Measurements from ENCODE around the gene SF3B6. TPM values are rescaled to one million over a fixed set of nuclear protein-coding genes. Genes with fewer than 3 reads are reported as not detected.
A peak's percentile ranks its signal among the peaks of the same experiment; 100 is the strongest.

The SF3B6 gene
- total and polyA plus RNA-seq, 9 of the 15 experiments (the other 6 are each of a cell fraction or from before 2014, with no cell fraction given) = 146 to 591 (median 295) TPM

- POLR2A ChIA-PET = no interaction called here
Observed at GRCh38 chr2:24086241-24086640, 10.1 kb upstream of the SF3B6 start.

GRCh38 chr2:24085200-24085489, 9.0 kb upstream of the SF3B6 start:
- H2AFZ ChIP-seq (ENCODE audit: low read depth, low read length) = peak overlapping the region; percentile 95
- intact Hi-C loops (cut with micrococcal nuclease) = loop anchor here (2.0 kb wide), 3 partner anchors 38 to 260 kb away; partner anchors contain the start of genes ATAD2B, FAM228B and PFN4
- FAIRE-seq (peak; percentile 80), DNase-seq (ENCODE audit: extremely low read depth in 1 of 4, low spot score in 3 of 4) (peak; percentile 56 to 78 (median 62)), ATAC-seq (0 out of 3 replicates have a peak, but pooled peaks have one; percentile 3)
- peak overlapping the region; percentile 89 for H3K4me2 ChIP-seq (ENCODE audit: insufficient read depth, low read length)
- WGBS (ENCODE audit: insufficient coverage, low coverage, missing lambda C conversion rate) = 6% methylated on average over 10 of the region's 11 CpGs
- peak overlapping the region; percentile 58 for H3K4me3 ChIP-seq
- peaks cover 13% of the 10 kb centered on the region; the same call in 2 of the 3 replicates for H3K36me3 ChIP-seq (ENCODE audit: control insufficient read depth, insufficient read depth, low read length)
- no TSS peak for BruUV-seq (replicated peaks)
- H3K9me3 ChIP-seq (replicated peaks; ENCODE audit: control insufficient read depth, insufficient read depth, low read depth, low read length) = no peaks in the 10 kb centered on the region
- in situ Hi-C loops (cut with MboI) = no loop called here
- H3K4me1 ChIP-seq (replicated peaks in 1 of 2; ENCODE audit: control insufficient read depth in 2 of 2, insufficient read depth in 2 of 2, low read length in 2 of 2) = peaks cover 12 to 18% of the 10 kb centered on the region in 2 experiments; a peak in 4 of 5 replicates
- H3K27me3 ChIP-seq (ENCODE audit: control insufficient read depth in 2 of 2, insufficient read depth in 2 of 2, low read length in 2 of 2) = no peaks in the 10 kb centered on the region
- H4K20me1 ChIP-seq (replicated peaks; ENCODE audit: control insufficient read depth, insufficient read depth, low read length) = no peaks in the 10 kb centered on the region
- ChIA-PET POLR2A (interaction anchor here (0.9 to 1.8 kb wide), 4 partner anchors 9 to 74 kb away, joined by 3 to 7 read pairs (median 4); partner anchors contain the start of gene SF3B6), CTCF (ENCODE audit: low intra/inter-chr PET ratio) (interaction anchor here (2.0 to 2.3 kb wide), 2 partner anchors 79 to 159 kb away, joined by 10 read pairs; partner anchors contain the start of gene ATAD2B)
- H3K27ac ChIP-seq (ENCODE audit: extremely low read depth, low read depth, low read length) = peak overlapping the region; percentile 75
- H3K9me1 ChIP-seq (ENCODE audit: control insufficient read depth, insufficient read depth, low read length) = no peaks in the 10 kb centered on the region
- H3K79me2 ChIP-seq (ENCODE audit: control insufficient read depth, insufficient read depth, low read length) = no peaks in the 10 kb centered on the region; the same call in 2 of the 3 replicates
- H3K9ac ChIP-seq (ENCODE audit: insufficient read depth in 1 of 2, low read depth in 2 of 2, low read length in 2 of 2) = peak overlapping the region; percentile 77 to 94
- TF ChIP-seq XRCC3 (IDR thresholded peaks at IDR 0.05) (no peak), TARDBP (IDR thresholded peaks at IDR 0.05) (no peak), ZNF766 (CRISPR knock-in tag; conservative IDR thresholded peaks at IDR 0.05) (0 out of 2 replicates have a peak, but pooled peaks have one; percentile 36), CBX1 (IDR thresholded peaks at IDR 0.05; ENCODE audit: low read depth) (no peak), GATA2 (CRISPR knock-in tag; IDR thresholded peaks at IDR 0.05) (peak; percentile 30; the same call in 1 of the 2 replicates), BRF1 (IDR thresholded peaks at IDR 0.05; ENCODE audit: borderline replicate concordance, extremely low read depth, insufficient read length) (no peak), EP400 (IDR thresholded peaks at IDR 0.05) (no peak), KDM1A (IDR thresholded peaks at IDR 0.05) (peak; percentile 50 to 64; a peak in 3 of 4 replicates), RCOR1 (IDR thresholded peaks at IDR 0.05; ENCODE audit: borderline replicate concordance in 1 of 2, low read depth in 2 of 2, low read length in 2 of 2) (peak; percentile 9 to 81; a peak in 3 of 4 replicates), ELF1 (tag; IDR thresholded peaks at IDR 0.05) (peak; percentile 9; the same call in 1 of the 2 replicates), ZNF444 (CRISPR knock-in tag; IDR thresholded peaks at IDR 0.05) (no peak)

More at GRCh38 chr2:24086241-24086640, 10.1 kb upstream of the SF3B6 start:
- Histone ChIP-seq H3K27me3 (ENCODE audit: control insufficient read depth in 2 of 2, insufficient read depth in 2 of 2, low read length in 2 of 2) (no peaks in the 10 kb centered on the region), H3K27ac (ENCODE audit: extremely low read depth, low read depth, low read length) (no peak overlapping the region), H4K20me1 (replicated peaks; ENCODE audit: control insufficient read depth, insufficient read depth, low read length) (no peaks in the 10 kb centered on the region), H3K79me2 (ENCODE audit: control insufficient read depth, insufficient read depth, low read length) (no peaks in the 10 kb centered on the region; the same call in 2 of the 3 replicates), H3K4me3 (no peak overlapping the region), H3K36me3 (ENCODE audit: control insufficient read depth, insufficient read depth, low read length) (peaks cover 9% of the 10 kb centered on the region; the same call in 2 of the 3 replicates), H3K9me1 (ENCODE audit: control insufficient read depth, insufficient read depth, low read length) (no peaks in the 10 kb centered on the region), H3K4me2 (ENCODE audit: insufficient read depth, low read length) (no peak overlapping the region), H3K9me3 (replicated peaks; ENCODE audit: control insufficient read depth, insufficient read depth, low read depth, low read length) (no peaks in the 10 kb centered on the region; the same call in 1 of the 2 replicates), H3K9ac (ENCODE audit: insufficient read depth in 1 of 2, low read depth in 2 of 2, low read length in 2 of 2) (no peak overlapping the region), H2AFZ (ENCODE audit: low read depth, low read length) (no peak overlapping the region), H3K4me1 (replicated peaks in 1 of 2; ENCODE audit: control insufficient read depth in 2 of 2, insufficient read depth in 2 of 2, low read length in 2 of 2) (peaks cover 12 to 18% of the 10 kb centered on the region in 2 experiments; a peak in 4 of 5 replicates)
- WGBS (ENCODE audit: insufficient coverage, low coverage, missing lambda C conversion rate) = 38% methylated on average over 1 of the region's 1 CpG
- no peak for FAIRE-seq
- ATAC-seq = no peak
- CTCF ChIA-PET (ENCODE audit: low intra/inter-chr PET ratio) = no interaction called here
- intact Hi-C loops (cut with micrococcal nuclease) (no loop called here), in situ Hi-C loops (cut with MboI) (no loop called here)
- TF ChIP-seq HNRNPK (IDR thresholded peaks at IDR 0.05; ENCODE audit: low read depth, low read length, poor library complexity, severe bottlenecking) = peak; percentile 46
- no peak for TF ChIP-seq TEAD1 (CRISPR knock-in tag; IDR thresholded peaks at IDR 0.05)
- BruUV-seq (replicated peaks) = no TSS peak
- no peak for DNase-seq (ENCODE audit: extremely low read depth in 1 of 4, low spot score in 3 of 4)

Measured in K562 (cell line).